ENCODE measurements around the gene GRAMD2B.

Gene GRAMD2B

DNA sequence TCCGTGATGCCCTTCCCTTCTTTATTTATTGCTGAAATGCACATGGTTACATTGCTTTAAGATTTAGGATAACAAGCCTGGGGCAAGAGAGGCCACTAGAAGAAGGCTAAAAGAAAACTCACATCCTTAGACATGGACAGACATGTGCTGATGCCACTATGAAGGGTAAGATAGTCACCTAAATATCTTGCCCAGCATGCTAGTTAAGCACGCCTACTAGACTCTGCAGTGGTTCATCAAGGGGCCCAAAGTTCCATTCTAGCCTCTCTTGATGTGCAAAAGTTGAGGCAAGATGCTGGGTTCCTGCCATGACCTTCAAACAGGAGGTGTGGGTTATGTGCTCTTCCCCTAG is 49.3 kb downstream of the GRAMD2B start:
- TF ChIP-seq CTCF (IDR thresholded peaks at IDR 0.05), result no peak

- no peak for TF ChIP-seq CTCF (IDR thresholded peaks at IDR 0.05)
Measured at GRCh38 chr5:126477294-126478117, 54.3 kb downstream of the GRAMD2B start.

GRCh38 chr5:126479810-126480209 is 56.6 kb downstream of the GRAMD2B start:
- no peak for TF ChIP-seq CTCF (IDR thresholded peaks at IDR 0.05)

- TF ChIP-seq CTCF (IDR thresholded peaks at IDR 0.05), result no peak
Measured at GRCh38 chr5:126480824-126481223, 57.6 kb downstream of the GRAMD2B start.

- TF ChIP-seq CTCF (IDR thresholded peaks at IDR 0.05), result no peak
Measured at GRCh38 chr5:126481243-126481642, 58.0 kb downstream of the GRAMD2B start.

GRCh38 chr5:126482591-126482990 is 59.4 kb downstream of the GRAMD2B start:
- TF ChIP-seq CTCF (IDR thresholded peaks at IDR 0.05), result no peak

- TF ChIP-seq CTCF (IDR thresholded peaks at IDR 0.05), result no peak
Measured at GRCh38 chr5:126483156-126483555, 59.9 kb downstream of the GRAMD2B start.

DNA sequence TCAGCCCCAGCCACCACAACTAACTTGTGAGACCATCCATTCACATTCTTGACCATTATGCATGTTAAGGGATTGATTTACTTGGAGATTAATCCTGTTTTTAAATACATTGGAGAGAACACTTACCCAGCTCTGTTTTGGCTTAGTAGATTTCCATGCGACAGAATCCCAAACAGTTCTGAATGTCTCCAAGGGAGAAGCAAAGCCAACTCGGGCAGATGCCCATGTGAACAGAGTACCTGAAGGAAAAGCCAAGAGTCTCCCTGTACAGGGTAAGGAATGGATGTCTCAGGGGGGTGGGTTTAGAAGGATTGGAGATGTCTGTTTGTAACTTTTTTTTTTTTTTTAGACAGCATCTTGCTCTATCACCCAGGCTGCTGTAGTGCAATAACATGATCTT is 61.0 kb downstream of the GRAMD2B start:
- TF ChIP-seq CTCF (IDR thresholded peaks at IDR 0.05), result no peak

Data from LNCAP (cell line).